GM21360 (cell line): ENCODE results near the gene TIMM17B.

Experiments
- ATAC-seq: cut with Tn5 transposase; IDR thresholded peaks from one replicate; pipeline ENCODE4 v1.9.1; 2021; ENCODE audit warnings: mild to moderate bottlenecking, moderate library complexity; ENCODE audit not compliant: unreplicated experiment

TIMM17B gene

DNA sequence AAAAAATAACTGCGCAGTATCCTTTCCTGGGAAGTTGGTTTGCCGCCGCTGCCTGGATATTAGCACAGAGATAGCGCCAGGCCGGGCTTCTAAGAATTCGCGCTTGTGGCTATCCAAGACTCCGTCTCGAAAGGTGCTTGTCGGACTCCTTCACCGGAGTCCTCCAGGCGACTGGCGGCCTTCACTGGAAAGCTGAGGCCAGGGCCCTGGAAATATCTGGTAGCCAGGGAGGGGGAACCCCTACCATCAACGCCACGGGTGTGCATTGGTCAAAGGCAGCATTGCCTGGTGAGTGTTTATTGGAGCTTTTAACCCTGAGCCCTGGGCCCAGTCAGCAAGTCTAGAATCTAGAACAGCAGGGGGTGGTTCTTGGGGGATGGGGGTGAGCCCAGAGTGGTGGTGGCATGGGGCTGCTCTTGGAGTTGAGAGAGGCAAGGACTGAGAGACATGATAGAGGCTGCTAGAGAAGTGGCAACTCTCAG, 21.8 kb upstream of the TIMM17B start:
- ATAC-seq = no peak

- ATAC-seq = peak; percentile 62
Observed at GRCh38 chrX:48918643-48919340, 21.2 kb upstream of the TIMM17B start, which contains the start of gene PIM2. PIM2 (minus strand) TSS chrX:48919024; CDS start chrX:48918834, 190 bp downstream.

GRCh38 chrX:48918301-48918642, 20.7 kb upstream of the TIMM17B start:
- no peak for ATAC-seq

- ATAC-seq = peak; percentile 36
Observed at GRCh38 chrX:48917139-48918001, 19.8 kb upstream of the TIMM17B start.

DNA sequence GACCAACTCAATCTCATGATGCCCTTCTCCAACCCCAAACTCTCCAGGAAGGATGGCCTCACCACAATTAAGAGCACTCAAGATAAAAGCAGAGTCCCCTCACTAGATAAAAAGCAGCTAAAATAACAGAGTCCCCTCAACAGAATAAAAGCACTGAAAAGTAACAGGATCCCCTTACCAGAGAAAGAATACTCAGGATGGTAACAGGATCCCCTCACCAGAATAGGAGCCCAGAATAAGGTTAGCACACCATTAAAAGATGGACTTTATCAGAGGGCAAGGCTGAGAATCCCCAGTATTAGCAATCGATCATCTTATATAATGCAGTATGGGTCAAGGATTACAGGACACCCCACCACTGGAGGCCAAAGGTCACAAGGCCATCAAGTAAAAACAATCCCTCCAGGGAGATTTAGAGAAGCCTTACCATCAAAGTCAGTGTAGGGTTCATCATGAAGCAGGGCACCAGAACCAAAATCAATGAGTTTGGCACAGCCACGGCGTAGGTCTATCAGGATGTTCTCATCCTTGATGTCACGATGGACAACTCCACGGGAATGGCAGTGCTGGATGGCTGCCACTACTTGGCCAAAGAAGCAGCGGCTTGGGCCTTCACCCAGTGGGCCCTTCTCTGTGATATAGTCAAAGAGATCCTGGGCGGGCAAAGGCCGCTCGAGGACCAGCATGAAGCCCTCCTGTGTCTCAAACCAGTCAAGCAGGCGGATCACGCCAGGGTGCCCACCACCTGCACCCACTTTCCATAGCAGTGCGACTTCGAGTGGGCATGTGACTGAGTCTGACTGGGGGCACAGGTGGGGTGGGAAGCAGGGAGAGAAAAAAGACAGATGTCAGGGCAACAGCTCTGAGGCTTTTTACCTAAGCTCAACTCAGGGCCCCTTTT, 17.3 kb upstream of the TIMM17B start:
- ATAC-seq = no peak

DNA sequence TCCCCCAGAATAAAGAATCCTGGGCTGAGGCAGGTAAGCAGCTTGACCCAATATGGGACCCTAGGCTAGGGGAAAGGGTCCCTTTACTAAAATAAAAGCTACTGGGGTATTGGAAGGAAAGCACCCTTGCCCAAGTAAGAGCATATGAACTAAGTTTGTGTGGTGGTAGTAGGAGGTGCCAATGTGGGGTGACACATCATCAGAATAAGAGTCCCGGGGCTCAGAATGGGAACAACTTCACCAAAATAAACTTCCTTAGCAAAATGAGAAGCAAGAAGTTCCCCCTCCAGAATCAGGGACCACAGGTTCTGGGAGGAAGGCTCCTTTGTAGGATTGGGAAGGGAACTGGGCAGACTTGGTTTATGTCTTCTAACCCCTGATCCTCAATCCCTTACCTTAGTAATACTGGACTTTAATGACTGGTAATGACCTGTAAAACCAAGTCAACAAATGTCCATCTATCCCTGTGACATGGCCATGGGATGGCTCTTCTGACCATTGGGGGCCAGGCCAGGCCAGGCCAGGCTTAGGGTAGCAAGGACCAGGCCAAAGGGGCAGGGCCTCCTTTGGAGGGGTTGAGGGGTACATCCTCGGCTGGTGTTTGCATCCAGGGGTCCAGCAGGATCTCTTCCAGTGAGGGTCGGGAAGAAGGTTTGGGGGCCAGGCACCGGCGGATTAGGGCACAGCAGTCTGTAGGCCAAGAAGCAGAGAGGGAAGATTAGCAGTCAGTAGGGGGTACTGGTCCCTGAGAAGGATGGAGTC, 16.2 kb upstream of the TIMM17B start:
- ATAC-seq = no peak

GRCh38 chrX:48911412-48912182, 14.0 kb upstream of the TIMM17B start, which contains the start of gene SLC35A2:
SLC35A2 (minus strand) TSS chrX:48911646; CDS start chrX:48911636, 10 bp downstream.
- peak; percentile 56 for ATAC-seq

GRCh38 chrX:48910926-48911411, 13.4 kb upstream of the TIMM17B start:
- no peak for ATAC-seq

GRCh38 chrX:48909703-48910294, 12.2 kb upstream of the TIMM17B start:
- no peak for ATAC-seq

DNA sequence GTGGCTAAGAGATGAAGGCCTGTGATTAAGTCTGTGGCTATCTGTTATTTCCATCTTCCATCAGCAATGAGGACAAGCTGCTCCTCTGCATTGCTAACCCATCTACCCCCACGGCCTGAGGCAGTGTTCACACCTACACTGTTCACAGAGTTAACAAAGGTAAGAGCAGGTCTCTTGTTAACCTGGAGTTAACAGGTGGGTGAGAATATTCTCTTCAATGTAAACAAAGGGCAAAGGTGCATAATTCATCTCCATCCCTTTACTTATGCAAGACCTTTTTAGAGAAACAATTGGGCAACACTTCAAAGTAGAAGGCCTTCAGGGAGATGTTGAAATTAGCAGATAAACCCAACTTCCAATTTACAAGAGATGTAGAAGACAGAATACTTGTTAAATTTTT, 11.0 kb upstream of the TIMM17B start:
- no peak for ATAC-seq

DNA sequence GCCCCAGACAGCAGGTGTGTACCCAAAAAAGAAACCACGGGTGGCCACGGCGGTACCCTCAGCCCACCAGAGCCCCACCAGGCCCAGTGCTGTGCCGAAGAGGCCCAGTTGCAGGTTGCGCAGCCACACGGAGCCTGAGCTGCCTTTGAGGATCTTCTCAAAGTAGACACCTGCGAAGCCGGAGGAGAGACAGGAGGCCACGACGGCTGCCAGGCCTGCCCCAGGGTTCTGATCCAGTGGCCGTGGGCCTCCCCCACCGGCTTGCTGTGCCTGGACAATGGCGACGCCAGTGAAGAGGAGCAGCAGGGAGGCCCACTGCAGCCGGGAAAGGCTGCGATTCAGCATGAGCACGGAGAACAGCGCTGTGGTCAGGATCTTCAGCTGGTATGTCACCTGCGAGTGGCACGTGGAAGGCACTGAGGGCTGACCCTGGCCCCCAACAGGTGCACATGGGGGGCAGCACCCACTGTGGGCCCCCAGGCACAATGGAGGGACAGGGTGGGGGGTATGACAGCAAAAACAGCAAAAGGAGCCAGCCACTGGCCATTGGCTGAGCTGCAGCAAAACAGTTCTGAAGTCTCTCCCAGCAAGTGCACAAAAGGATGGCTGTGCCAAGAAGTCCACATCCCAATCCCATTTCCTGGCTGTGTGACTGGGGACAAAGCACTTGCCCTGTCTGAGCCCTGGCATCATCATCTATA, 7.7 kb upstream of the TIMM17B start:
- ATAC-seq = no peak

- no peak for ATAC-seq
Observed at GRCh38 chrX:48904626-48905025, 7.1 kb upstream of the TIMM17B start.

DNA sequence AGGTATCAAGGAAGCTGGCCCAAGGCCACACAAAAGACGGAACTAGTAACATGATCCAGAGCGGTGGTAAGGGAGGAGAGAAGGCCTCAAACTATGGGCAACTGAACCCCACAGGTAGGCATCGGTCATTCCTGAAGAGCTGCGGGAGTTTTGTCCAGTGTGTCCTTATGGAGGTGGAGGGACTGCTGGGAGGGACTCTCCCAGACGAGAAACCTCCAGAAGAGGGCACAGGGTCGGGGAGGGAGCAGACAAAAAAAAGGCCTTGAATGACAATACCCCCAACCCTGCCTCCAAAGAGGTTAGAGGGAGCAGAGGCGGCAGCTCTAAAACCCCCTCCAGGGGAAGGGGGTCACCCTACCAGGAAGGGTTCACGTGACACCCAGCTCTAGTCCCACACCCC, 6.6 kb upstream of the TIMM17B start:
- no peak for ATAC-seq

DNA sequence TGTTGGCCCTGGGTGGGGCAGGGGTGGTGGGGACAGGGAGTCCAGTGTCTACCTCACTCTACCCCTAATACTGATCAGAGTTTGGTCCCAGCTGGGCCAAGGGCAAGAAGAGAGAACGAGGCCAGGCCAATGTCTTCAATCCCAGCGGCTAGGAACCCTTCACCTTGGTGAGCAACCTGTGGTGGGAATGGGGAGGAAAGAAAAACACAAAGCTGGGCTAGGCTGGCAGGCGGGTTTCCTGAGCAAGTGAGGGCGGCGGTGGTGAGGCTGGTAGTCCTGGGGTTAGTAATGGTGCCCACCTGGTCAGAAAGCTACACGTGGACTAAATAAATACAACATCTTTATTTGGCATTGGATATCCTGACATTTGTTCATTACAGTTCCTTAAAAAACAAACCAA, 5.7 kb upstream of the TIMM17B start:
- ATAC-seq = no peak

DNA sequence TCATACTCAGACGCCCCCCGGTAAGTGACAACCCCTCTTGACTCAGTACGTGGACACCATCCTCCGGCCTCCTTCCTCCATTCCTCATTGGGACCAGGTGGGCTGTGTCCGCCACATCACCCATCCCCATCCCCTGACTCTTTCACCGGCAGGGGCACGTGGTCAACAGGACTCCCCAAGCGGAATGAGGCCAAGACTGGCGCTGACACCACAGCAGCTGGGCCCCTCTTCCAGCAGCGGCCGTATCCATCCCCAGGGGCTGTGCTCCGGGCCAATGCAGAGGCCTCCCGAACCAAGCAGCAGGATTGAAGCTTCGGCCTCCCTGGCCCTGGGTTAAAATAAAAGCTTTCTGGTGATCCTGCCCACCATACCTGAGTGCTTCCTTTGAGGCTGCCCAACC, 5.2 kb upstream of the TIMM17B start:
- no peak for ATAC-seq

GRCh38 chrX:48902135-48902534, 4.6 kb upstream of the TIMM17B start:
- ATAC-seq = no peak

DNA sequence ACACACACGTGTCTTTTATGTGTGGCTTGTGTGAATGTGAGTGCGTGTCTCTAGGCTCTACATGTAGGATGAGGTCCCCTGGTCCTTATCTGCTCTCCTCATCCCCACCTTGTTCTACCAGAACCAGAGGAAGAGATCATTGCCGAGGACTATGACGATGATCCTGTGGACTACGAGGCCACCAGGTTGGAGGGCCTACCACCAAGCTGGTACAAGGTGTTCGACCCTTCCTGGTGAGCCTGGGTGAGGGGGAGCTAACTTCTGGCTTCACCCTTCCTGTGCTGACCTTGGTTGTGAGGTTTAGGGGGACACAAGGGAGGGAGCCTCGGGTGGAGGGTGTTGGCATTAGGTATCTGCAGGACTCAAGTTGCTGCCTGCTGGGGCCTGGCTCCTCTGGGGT, 3.5 kb upstream of the TIMM17B start:
- ATAC-seq = no peak

GRCh38 chrX:48899078-48899410, 1.5 kb upstream of the TIMM17B start:
- ATAC-seq = no peak
